SJCRH30 (cell line): ENCODE measurements around the gene CCDC170. TPM values are rescaled to one million over a fixed set of nuclear protein-coding genes. Genes with fewer than 3 reads are reported as not detected.
"Not testable (repeated sequence)": the region's sequence is repeated elsewhere in the genome, so short reads cannot be mapped to it uniquely, and the experiment has no call there.

Experiments
- DNase-seq, 2 experiments: peaks; one replicate each; pipeline ENCODE4 v3.0.0-alpha.2; 2015 to 2020
- H3K27ac ChIP-seq: fragments of 250-450 bp; sonication (Bioruptor Pico); 2 replicates; pipeline ENCODE4 v1.5.1; 2020; ENCODE audit warnings: mild to moderate bottlenecking, moderate library complexity
- H3K27me3 ChIP-seq: fragments of 250-450 bp; sonication (Bioruptor Pico); 2 replicates; pipeline ENCODE4 v1.5.1; 2020; ENCODE audit warnings: mild to moderate bottlenecking, moderate library complexity
- H3K36me3 ChIP-seq: fragments of 250-450 bp; sonication (Bioruptor Pico); 2 replicates; pipeline ENCODE4 v1.5.1; 2020; ENCODE audit warnings: mild to moderate bottlenecking, moderate library complexity
- H3K4me1 ChIP-seq: fragments of 250-450 bp; sonication (Bioruptor Pico); 2 replicates; pipeline ENCODE4 v1.5.1; 2020; ENCODE audit warnings: mild to moderate bottlenecking, moderate library complexity
- H3K4me3 ChIP-seq: fragments of 250-450 bp; sonication (Bioruptor Pico); 2 replicates; pipeline ENCODE4 v1.5.1; 2020; ENCODE audit warnings: mild to moderate bottlenecking, moderate library complexity
- H3K9me3 ChIP-seq: fragments of 250-450 bp; sonication (Bioruptor Pico); replicated peaks from 2 replicates; pipeline ENCODE4 v1.5.1; 2020; ENCODE audit warnings: mild to moderate bottlenecking, moderate library complexity
- total RNA-seq: library from RNA; depleted of rRNA; stranded (reverse); fragments of >200 nt; shearing (Covaris generic); gene quantifications from 2 replicates; pipeline ENCODE4 v1.2.3, GENCODE V29; 2014; rRNA removed

CCDC170 gene, protein sequence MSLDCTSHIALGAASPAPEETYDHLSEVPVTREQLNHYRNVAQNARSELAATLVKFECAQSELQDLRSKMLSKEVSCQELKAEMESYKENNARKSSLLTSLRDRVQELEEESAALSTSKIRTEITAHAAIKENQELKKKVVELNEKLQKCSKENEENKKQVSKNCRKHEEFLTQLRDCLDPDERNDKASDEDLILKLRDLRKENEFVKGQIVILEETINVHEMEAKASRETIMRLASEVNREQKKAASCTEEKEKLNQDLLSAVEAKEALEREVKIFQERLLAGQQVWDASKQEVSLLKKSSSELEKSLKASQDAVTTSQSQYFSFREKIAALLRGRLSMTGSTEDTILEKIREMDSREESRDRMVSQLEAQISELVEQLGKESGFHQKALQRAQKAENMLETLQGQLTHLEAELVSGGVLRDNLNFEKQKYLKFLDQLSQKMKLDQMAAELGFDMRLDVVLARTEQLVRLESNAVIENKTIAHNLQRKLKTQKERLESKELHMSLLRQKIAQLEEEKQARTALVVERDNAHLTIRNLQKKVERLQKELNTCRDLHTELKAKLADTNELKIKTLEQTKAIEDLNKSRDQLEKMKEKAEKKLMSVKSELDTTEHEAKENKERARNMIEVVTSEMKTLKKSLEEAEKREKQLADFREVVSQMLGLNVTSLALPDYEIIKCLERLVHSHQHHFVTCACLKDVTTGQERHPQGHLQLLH
- total RNA-seq = not detected in 2 replicates

DNA sequence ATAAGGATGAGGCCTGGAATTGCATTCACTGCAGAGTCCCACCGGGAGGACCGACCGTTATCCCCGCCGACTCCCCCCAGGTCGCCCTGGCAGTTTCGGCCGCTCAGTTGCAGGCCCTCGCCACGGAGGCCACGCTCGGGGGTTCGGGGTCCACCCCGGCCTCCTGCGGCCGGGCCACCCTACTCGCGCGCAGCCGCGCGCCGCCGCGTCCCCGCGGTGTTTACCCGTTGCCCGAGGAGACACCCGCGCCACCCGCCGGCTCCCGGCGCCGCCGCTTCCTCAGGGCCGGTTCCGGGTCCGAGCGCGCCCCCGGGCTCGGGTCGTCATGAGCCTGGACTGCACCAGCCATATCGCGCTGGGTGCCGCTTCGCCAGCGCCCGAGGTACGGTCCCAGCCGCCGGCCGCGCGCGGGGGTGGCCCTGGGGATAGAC is at the start of gene CCDC170:
CCDC170 (plus strand) TSS at position 214 of the 431 bp plus-strand sequence; CDS start at position 326, 112 bp downstream.
- Histone ChIP-seq H3K4me3 (peak within 1 kb of the TSS; percentile 63), H3K9me3 (no peaks in the 10 kb centered on the region), H3K4me1 (no peaks in the 10 kb centered on the region), H3K27me3 (no peaks in the 10 kb centered on the region), H3K27ac (no peak within 1 kb of the TSS), H3K36me3 (no peaks in the 10 kb centered on the region)
- DNase-seq = peak; percentile 23 to 37

DNA sequence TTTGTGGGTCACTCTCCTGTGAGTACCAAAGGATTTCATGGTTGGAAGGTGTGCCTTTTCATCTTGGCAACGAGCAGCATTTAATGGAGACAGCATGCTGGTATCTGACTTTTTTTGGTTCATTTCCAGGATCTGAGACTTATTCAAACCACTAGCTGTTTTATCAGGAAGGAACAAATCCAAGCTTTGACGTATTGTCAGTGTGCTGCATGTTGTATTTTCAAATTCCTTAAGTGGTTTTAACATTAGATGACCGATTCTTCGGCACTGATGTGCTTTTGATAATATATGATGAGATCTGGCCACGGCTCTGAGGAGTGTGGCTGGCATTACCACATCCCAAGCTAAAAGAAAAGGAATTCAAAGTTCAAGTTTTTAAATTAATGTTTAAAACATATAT is 48.3 kb upstream of the CCDC170 start:
- Histone ChIP-seq H3K27ac (no peak overlapping the region), H3K4me1 (no peaks in the 10 kb centered on the region), H3K36me3 (peaks cover 6% of the 10 kb centered on the region), H3K4me3 (no peak overlapping the region), H3K9me3 (no peaks in the 10 kb centered on the region), H3K27me3 (no peaks in the 10 kb centered on the region)
- no peak for DNase-seq

DNA sequence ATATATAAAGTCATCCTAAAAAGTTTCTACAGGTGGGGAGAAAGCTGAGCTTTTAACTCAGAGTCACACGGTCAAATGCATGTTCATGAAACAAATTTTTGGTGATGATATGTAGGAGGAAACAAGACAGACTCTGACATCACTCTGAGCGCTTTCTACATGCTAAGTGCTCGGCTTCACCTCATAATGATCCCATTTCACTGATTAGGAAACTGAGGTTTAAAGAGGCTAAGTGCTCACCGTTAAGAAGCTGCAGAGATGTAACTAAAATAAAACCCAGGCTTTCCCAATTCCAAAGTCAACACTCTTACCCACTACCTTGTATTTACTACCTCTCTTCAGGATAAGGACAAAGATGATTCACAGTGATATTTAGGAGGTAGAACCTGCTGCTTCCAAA is 46.6 kb upstream of the CCDC170 start:
- Histone ChIP-seq H3K27ac (no peak overlapping the region), H3K4me1 (no peaks in the 10 kb centered on the region), H3K36me3 (no peaks in the 10 kb centered on the region; the same call in 1 of the 2 replicates), H3K4me3 (no peak overlapping the region), H3K27me3 (no peaks in the 10 kb centered on the region), H3K9me3 (no peaks in the 10 kb centered on the region)
- DNase-seq = no peak

DNA sequence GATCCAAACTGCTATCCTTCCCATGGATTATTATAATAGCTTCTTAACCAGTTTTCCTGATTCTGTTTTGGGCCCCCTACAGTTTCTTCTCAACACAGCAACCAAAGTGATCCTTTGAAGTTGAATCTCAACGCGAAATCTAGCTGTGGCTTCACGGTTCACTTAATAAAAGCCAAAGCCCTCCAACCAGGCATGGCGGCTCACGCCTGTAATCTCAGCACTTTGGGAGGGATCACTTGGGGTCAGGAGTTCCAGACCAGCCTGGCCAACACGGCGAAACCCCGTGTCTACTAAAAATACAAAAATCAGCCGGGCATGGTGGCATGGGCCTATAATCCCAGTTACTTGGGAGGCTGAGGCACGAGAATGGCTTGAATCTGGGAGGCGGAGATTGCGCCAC is 45.2 kb upstream of the CCDC170 start:
- DNase-seq = peak in 1 of 2 experiments; percentile 16
- Histone ChIP-seq H3K27me3 (no peaks in the 10 kb centered on the region), H3K36me3 (no peaks in the 10 kb centered on the region; the same call in 1 of the 2 replicates), H3K9me3 (no peaks in the 10 kb centered on the region), H3K4me3 (no peak overlapping the region), H3K27ac (no peak overlapping the region), H3K4me1 (no peaks in the 10 kb centered on the region)

DNA sequence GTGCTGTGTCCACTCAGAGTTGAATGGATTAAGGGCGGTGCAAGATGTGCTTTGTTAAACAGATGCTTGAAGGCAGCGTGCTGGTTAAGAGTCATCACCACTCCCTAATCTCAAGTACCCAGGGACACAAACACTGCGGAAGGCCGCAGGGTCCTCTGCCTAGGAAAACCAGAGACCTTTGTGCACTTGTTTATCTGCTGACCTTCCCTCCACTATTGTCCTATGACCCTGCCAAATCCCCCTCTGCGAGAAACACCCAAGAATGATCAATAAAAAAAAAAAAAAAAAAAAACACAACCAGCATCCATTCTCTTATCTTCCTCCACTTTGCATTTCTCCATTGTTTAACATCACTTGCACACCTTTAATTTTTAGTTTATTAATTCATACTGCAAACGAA is 42.9 kb upstream of the CCDC170 start:
- not testable (repeated sequence) for H3K9me3 ChIP-seq, DNase-seq, H3K27me3 ChIP-seq, H3K4me1 ChIP-seq, H3K36me3 ChIP-seq
- peak overlapping the region; percentile 85 for H3K4me3 ChIP-seq
- H3K27ac ChIP-seq = peak overlapping the region; percentile 59; the same call in 1 of the 2 replicates

DNA sequence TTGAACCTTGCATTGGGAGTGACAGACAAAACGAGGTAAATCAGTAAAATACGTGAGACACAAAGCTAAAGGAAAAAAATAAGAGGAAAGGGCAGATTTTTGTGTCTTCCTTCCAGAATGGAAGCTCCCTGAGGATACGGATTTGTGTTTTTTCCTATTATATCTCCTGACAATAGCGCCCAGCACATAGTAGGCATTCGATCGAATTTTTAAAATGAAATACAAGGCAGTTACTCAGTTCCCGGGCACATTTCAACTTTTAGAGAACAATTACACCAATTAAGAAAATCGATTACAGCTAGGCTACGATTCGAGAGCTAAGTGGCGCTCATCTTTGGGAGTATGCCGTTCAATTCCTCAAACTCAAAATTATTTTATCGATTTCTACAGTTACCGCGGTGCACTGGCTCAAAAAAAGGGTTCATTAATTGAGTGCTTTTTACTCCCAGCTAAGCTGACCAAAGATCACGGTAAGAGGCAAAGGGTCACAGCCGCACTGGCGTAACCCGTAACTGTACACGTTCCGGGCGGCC is 42.3 kb upstream of the CCDC170 start:
- Histone ChIP-seq H3K36me3 (peaks cover 7% of the 10 kb centered on the region; the same call in 1 of the 2 replicates), H3K27me3 (no peaks in the 10 kb centered on the region), H3K4me3 (peak overlapping the region; percentile 85), H3K4me1 (no peaks in the 10 kb centered on the region), H3K27ac (peak overlapping the region; percentile 59), H3K9me3 (no peaks in the 10 kb centered on the region)
- DNase-seq = no peak

DNA sequence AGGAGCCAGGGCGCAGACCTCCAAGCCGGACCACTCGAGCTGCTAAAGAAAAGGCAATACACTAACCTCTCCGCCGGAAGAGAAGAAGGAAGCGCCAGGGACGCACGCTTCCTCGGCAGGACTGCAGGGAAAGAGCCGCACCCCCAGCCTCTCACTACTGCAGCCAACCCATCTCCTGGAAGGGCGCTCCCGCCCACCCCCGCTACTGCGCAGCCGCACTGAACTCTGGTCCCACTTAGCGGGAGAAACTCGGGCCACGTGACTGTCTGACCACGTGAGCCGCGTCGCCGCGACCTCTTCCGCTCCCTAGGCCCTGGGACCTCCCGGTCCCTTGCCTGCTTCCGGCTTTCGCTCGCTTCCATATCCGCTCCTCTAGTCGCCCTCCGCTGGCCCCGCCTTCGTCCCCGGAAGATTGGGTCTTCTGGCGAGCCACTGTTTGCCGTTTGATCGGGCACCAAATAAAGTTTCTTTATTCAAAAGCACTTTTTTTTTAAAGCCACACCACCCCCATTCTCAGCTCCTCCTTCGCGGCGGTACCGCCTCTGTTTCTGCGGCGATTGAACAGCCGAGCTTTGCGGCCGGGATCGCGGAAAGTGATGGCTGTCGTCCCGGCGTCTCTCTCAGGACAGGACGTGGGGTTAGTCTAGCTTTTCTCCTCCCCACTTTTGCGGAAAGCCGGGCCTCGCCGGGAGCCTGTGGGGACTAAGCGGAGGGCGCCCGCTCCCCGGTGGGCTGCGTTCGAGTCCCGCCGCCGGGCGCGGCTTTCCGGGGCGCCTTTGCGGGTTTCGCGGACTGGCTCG is 41.7 kb upstream of the CCDC170 start, which contains the start of gene RMND1:
RMND1 (minus strand) TSS at position 177 of the 800 bp plus-strand sequence. CDS start 6,315 bp downstream, outside the sequence.
- no peaks in the 10 kb centered on the region for H3K4me1 ChIP-seq
- peak within 1 kb of the TSS; percentile 84 for H3K27ac ChIP-seq
- DNase-seq = peak; percentile 100
- H3K27me3 ChIP-seq = no peaks in the 10 kb centered on the region
- peaks cover 7% of the 10 kb centered on the region for H3K36me3 ChIP-seq
- peak within 1 kb of the TSS; percentile 85 for H3K4me3 ChIP-seq
- no peaks in the 10 kb centered on the region for H3K9me3 ChIP-seq

DNA sequence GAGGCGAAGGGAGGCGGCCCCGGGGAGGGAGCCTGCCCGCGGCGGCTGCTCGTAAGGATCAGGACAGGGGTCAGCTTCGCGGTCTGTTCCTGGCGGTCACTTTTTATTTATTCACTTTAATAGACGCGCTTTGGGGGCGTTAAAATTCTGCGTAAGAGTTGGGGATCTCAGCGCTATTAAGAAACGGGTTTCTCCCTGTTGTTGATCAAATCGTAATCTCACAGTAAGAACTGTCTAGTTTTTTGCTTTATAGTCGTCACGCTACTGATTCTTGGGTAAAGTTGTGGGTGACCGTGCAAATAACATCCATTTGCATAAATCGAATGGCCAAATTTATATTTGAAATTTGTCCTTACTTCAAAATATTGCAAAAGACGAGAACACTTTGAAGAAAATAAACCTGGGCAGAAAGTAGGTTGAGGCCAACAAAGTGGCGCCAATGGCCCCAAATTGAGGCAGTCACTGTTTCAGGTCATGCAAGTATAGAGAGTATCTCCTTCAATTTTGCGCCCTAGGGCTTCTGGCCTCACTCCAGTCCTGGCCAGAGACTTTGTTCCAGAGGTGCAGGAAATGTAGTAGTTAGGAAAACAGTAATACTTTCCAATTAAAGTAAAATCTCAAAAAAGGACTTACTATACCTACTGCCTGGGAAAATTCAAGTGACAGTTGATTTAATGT is 40.9 kb upstream of the CCDC170 start:
- peak overlapping the region; percentile 85 for H3K4me3 ChIP-seq

DNA sequence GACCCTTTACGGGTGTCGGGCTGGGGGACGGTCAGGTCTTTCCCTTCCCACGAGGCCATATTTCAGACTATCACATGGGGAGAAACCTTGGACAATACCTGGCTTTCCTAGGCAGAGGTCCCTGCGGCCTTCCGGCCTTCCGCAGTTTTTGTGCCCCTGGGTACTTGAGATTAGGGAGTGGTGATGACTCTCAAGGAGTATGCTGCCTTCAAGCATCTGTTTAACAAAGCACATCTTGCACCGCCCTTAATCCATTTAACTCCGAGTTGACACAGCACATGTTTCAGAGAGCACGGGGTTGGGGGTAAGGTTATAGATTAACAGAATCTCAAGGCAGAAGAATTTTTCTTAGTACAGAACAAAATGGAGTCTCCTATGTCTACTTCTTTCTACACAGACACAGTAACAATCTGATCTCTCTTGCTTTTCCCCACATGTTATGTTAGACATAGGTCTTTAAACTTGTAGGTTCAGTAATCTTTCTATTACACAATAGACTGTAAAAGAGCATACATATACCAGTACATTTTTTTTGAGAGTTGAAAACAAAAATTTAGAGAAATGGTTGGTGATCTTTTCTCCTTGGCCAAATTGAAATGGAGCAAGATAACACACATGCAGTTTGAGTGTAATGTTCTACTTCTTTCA is 37.9 kb upstream of the CCDC170 start:
- not testable (repeated sequence) for H3K4me1 ChIP-seq, H3K27ac ChIP-seq, DNase-seq, H3K4me3 ChIP-seq, H3K27me3 ChIP-seq, H3K9me3 ChIP-seq
- H3K36me3 ChIP-seq = peaks cover 38% of the 10 kb centered on the region

More for the DNA sequence above, 40.9 kb upstream of the CCDC170 start:
- H3K9me3 ChIP-seq = no peaks in the 10 kb centered on the region
- peaks cover 10% of the 10 kb centered on the region for H3K36me3 ChIP-seq
- H3K27ac ChIP-seq = peak overlapping the region; percentile 84
- H3K4me1 ChIP-seq = no peaks in the 10 kb centered on the region
- H3K27me3 ChIP-seq = no peaks in the 10 kb centered on the region
- peak; percentile 70 to 77 for DNase-seq

DNA sequence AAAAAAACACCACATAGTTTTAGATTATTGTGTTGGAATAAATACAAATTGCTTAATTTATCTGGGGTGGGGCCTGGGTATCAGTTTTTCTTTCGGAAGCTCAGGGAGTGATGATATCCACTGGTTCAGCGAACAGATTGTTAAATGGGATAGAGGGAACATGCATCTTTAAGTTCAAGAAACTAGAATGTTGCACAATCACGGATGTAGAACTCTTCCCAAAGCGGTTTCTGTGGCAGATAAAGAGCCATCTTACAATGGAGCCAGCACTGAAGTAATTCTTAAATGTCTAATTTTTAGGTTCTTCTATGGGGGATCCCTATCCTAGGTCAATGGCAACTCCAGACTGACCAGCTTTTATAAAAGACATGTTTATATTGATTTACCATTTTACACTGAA is 32.1 kb upstream of the CCDC170 start:
- H3K9me3 ChIP-seq = no peaks in the 10 kb centered on the region
- H3K4me3 ChIP-seq = no peak overlapping the region
- H3K27me3 ChIP-seq = no peaks in the 10 kb centered on the region
- H3K27ac ChIP-seq = no peak overlapping the region
- no peak for DNase-seq
- H3K4me1 ChIP-seq = no peaks in the 10 kb centered on the region
- H3K36me3 ChIP-seq = peaks cover 51% of the 10 kb centered on the region

DNA sequence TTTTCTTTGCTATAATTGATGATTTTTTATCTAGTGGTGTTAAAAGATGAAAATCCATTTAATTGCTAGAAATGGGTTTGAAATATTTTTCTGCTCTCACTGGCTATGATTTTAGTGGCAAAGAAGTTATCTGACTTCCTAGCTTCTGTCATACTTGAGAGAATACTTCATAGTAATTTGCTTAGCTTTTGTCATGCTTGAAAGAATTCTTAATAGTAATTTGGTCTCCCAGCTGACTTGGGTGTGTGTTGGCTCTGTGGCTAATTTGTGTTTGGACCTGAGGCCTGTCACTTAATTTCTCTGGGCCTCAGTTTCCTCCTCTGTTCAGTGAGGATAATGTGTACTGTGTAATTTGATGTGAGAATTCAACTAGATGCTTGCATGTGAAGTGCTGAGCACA is 29.1 kb upstream of the CCDC170 start:
- Histone ChIP-seq H3K27ac (no peak overlapping the region), H3K27me3 (no peaks in the 10 kb centered on the region), H3K4me1 (no peaks in the 10 kb centered on the region), H3K36me3 (peaks cover 31% of the 10 kb centered on the region), H3K9me3 (no peaks in the 10 kb centered on the region), H3K4me3 (no peak overlapping the region)
- DNase-seq = no peak

DNA sequence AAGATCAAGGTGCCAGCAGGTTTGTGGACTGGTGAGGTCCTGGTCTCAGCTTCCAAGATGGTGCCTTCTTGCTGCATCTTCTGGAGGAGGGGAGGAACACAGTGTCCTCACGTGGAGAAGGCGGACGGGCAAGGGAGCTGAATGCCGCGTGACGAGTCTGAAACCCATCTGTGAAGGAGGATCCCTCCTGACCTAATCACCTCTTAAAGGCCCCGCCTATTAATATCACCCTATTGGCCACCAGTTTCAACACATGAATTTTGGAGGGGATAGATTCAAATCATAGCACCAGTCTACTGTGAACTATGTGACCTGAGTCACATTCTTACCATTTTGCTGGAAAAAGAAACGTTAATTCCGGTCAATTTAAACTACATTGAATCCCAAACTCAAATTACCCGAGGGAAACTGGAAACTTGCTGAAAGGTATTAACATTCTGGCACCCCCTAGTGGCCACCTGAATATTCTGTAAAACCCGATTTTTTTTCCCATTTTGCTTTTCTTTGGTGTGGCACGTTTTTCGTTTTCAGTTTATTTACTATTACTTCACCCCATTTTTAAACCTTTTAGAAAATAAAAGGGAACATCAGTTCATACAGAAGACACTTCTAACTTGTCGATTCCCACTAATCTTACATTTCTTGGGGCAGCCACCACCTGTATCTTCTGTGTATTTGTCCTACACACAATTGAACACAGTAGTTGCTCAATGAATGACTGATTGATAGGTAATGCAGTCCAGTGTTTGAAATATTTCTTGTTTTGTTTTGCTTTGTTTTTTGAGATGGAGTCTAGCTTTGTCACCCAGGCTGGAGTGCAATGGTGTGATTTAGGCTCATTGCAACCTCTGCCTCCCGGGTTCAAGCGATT is 17.9 kb upstream of the CCDC170 start:
- peak; percentile 52 to 82 for DNase-seq
- Histone ChIP-seq H3K27me3 (no peaks in the 10 kb centered on the region), H3K36me3 (no peaks in the 10 kb centered on the region), H3K4me3 (peak overlapping the region; percentile 36), H3K4me1 (no peaks in the 10 kb centered on the region), H3K9me3 (no peaks in the 10 kb centered on the region), H3K27ac (no peak overlapping the region)

DNA sequence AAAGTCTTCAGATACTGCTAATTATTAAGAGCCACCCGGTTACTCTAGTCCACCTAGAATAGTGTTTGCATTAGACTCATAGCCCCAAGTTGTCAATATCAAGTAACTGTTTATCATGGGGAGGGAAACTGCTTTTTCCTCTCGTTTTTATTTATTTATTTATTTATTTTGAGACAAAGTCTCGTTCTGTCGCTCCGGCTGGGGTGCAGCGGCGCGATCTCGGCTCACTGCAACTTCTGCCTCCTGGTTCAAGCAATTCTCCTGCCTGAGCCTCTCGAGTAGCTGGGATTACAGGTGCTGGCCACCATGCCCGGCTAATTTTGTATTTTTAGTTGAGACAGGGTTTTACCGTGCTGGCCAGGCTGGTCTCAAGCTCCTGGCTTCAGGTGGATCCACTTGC is 16.1 kb upstream of the CCDC170 start:
- no peaks in the 10 kb centered on the region for H3K36me3 ChIP-seq

More for the DNA sequence above, 16.1 kb upstream of the CCDC170 start:
- Histone ChIP-seq H3K4me3 (no peak overlapping the region), H3K9me3 (no peaks in the 10 kb centered on the region), H3K27me3 (no peaks in the 10 kb centered on the region), H3K4me1 (no peaks in the 10 kb centered on the region; the same call in 1 of the 2 replicates), H3K27ac (no peak overlapping the region)
- DNase-seq = no peak
